Measurements from ENCODE around the gene DENND2C.

GRCh38 chr1:114595602-114596001 lies 74.2 kb downstream of the DENND2C start:
- no peak for TF ChIP-seq CTCF (IDR thresholded peaks at IDR 0.05)
- no peak for TF ChIP-seq POLR2A (IDR thresholded peaks at IDR 0.05)
- no peak for TF ChIP-seq EP300 (IDR thresholded peaks at IDR 0.05)

Measured in ovary (tissue), 3 donors.